GM19099 (cell line): ENCODE results near the gene PLCL2.

Experiments
- POLR2A ChIP-seq: IDR thresholded peaks from 3 replicates; pipeline ENCODE4 v1.6.1; 2011; ENCODE audit warnings: low read depth; ENCODE audit not compliant: insufficient read length; ENCODE audit errors: extremely low read depth

The PLCL2 gene

GRCh38 chr3:17091910-17092582 lies 207.3 kb downstream of the PLCL2 start:
- no peak for TF ChIP-seq POLR2A

DNA sequence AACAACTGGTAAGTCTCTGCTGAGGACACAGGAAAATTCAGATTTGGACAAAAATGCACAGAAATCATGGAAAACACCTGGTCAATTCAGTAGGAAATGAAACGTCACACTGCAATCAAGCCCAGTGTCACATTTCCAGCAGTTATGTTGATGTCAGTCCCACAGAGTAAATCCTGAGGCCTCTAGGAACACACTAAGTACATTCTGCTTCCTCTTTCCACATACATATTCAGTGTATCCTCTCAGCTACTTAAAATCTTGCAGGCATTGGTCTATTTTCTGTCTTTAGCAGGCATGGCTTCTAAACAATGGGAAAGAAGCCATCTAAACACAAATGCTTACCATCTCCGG lies 207.8 kb downstream of the PLCL2 start:
- TF ChIP-seq POLR2A, result no peak

- no peak for TF ChIP-seq POLR2A
Measured at GRCh38 chr3:17094551-17094950, 209.8 kb downstream of the PLCL2 start.

- TF ChIP-seq POLR2A, result no peak
Measured at GRCh38 chr3:17103579-17103978, 218.8 kb downstream of the PLCL2 start.

DNA sequence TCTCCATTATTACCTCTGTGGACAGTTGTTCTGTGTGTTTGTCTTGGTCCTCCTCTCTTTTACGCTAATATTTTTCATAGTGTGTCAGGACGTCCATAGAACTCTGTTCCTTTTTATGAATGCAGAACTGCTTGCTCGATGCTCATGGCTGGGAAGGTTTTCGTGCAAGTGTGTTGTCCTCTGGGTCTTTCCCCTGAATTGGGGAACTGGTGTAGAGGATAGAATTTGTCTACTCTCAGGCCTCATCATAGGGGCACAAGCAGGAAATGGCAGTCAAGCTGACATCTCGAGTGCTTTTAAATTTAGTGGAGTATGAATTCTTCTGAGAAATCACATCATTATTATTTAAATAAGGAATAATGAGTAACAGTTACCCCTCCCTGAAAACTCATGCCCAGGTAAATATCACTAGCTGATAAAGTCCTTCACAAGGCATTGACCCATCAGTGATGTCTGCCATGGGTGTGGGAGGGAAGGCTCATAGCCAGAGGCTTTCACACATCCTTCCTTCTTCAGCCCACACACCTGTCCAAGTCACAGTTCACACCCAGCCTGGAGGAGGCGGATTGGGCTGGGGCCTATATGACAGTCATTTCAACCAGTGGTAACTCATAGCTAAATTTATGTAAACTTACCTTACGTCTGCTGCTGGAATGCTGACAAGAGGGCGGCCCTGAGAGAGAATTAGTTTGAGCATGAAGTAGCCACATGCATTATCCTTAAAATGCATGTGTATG lies 226.1 kb downstream of the PLCL2 start:
- TF ChIP-seq POLR2A, result no peak

DNA sequence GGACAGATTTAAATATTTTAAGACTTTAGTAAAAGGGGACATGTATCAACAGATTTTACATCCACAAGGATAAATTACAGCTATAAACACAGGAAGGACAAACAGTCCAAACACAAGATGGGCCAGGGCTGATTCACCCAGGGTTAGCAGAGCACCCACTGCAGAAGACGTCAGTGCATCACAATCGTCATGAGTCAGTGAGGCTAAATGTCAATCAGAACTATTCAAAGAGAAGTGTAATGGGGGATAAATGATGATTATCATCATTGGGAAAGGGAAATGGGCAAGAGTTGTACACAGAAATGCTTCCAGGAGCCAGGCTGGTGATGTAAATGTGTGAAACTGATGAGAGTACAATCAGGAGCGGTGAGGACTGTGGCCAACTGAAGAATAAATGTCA lies 226.8 kb downstream of the PLCL2 start:
- no peak for TF ChIP-seq POLR2A

- TF ChIP-seq POLR2A, result no peak
Measured at GRCh38 chr3:17115186-17115585, 230.4 kb downstream of the PLCL2 start.

GRCh38 chr3:17116007-17116600 lies 231.3 kb downstream of the PLCL2 start:
- TF ChIP-seq POLR2A, result no peak

- TF ChIP-seq POLR2A, result no peak
Measured at GRCh38 chr3:17118771-17119170, 234.0 kb downstream of the PLCL2 start.

- no peak for TF ChIP-seq POLR2A
Measured at GRCh38 chr3:17119201-17120072, 234.7 kb downstream of the PLCL2 start.

DNA sequence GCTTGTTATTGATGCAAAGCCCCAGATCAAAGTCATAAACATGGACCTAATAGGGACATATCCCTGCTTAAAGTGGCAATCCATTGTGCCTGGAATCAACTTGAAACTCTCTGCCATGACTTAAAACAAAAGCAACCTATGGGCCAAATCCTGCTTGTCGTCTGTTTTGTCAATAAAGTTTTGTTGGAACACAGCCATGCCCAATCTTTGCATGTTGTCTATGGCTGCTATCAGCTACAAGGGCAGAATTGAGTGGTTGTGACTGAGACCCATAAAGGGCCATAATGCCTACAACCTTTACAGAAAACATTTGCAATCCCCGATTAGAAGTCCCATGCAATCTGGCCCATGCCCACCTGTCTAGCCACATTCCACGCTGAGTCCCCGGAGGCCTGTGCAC lies 235.4 kb downstream of the PLCL2 start:
- TF ChIP-seq POLR2A, result no peak

GRCh38 chr3:17121336-17121735 lies 236.6 kb downstream of the PLCL2 start:
- TF ChIP-seq POLR2A, result no peak

DNA sequence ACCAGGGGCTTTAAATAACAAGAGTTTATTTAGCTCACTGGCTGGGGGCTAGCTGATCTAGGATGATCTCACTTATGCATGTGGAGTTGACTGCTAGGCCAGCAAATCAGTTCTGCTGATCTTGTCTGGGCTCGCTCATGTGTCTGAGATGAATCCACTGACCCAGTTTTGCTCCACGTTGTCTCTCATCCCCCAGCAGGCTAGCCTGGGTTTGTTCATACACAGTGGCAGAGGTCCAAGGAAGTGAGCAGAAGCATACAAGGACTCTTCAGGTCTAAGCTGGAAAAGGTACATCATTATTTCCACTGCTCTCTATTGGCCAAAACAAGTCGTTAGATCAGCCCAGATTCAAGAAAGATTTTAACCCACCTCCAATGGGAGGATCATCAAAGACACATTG lies 238.0 kb downstream of the PLCL2 start:
- TF ChIP-seq POLR2A, result no peak

DNA sequence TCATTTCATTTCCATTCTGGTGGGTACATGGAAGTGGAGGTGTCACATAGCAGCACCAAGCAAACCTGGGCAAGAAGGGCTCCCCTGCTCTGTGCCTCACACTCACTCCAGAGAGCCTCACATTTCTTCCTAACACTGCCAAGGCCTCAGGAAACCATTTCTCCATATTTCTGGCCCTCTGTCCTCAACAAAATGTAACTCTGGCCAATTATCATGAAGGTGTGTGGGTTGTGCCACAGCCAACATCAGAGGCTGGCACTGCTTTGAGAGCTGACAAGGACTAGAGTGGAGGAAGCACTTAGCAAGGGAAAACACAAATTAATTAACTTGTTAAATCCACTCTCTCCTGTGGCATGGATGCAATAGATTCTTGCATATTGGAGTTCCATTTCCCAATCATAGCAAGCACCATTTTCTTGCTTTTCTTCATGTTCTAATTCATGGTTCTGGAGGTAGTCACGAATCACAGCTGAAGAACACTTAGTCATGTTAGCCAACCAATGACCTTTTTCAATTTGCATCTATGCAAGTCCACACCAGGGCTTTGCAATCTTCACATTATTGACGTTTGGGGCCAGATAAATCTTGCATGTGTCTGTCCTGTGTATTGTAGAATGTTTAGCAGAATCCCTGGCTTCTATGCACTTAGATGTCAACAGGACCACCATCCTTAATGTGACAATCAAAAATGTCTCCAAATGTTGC lies 241.1 kb downstream of the PLCL2 start:
- TF ChIP-seq POLR2A, result no peak

DNA sequence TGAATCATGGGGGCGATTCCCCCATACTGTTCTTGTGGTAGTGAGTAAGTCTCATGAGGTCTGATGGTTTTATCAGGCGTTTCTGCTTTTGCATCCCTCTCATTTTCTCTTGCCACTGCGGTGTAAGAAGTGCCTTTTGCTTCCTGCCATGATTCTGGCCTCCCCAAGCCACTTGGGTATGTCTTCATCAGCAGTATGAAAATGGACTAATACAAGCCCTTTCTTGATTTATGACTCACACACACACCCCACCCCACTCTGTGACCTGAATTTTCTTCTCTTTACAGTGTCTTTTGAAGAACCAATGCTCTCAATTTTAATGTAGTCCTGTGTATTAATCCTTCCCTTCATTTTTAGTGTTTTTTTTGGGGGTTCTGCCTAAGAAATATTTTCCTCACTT lies 244.8 kb downstream of the PLCL2 start:
- no peak for TF ChIP-seq POLR2A

- no peak for TF ChIP-seq POLR2A
Measured at GRCh38 chr3:17130956-17131355, 246.2 kb downstream of the PLCL2 start.
